Activated naive CD8-positive, alpha-beta T cell (primary cell): ENCODE results near the gene TM4SF18.
A peak's percentile ranks its signal among the peaks of the same experiment; 100 is the strongest.

Experiments
- H3K27ac Mint-ChIP-seq: one replicate; pipeline ENCODE4 v1.8.0; 2021; ENCODE audit warnings: mixed read lengths
- H3K27me3 Mint-ChIP-seq: one replicate; pipeline ENCODE4 v1.8.0; 2021; ENCODE audit warnings: mixed read lengths
- H3K36me3 Mint-ChIP-seq: one replicate; pipeline ENCODE4 v1.8.0; 2021; ENCODE audit warnings: mixed read lengths
- H3K4me1 Mint-ChIP-seq: one replicate; pipeline ENCODE4 v1.8.0; 2021; ENCODE audit warnings: low read depth, mixed read lengths
- H3K4me3 Mint-ChIP-seq: one replicate; pipeline ENCODE4 v1.8.0; 2021; ENCODE audit warnings: mild to moderate bottlenecking, mixed read lengths
- H3K9me3 Mint-ChIP-seq: one replicate; pipeline ENCODE4 v1.8.0; 2021; ENCODE audit warnings: low read depth, mixed read lengths

TM4SF18 gene

DNA sequence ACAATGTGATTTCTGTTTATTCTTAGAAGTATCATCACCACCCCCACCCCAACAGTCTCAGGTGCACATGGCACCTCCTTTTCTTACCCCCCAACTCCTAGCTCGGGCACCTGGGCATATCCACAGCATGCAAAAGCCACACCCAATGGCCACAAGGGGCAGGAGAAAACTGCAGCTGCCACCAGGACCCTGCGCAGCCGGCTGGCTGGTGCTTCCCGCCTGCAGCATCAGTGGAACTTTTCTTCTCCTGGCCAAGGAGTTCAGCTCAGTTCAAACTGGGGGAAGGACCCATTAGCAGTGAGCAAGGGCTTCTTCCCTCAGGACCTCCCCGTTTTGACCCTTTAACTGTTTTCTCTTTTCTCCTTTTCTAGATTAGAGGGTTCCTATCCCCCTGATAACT, 44.8 kb downstream of the TM4SF18 start:
- H3K4me3 Mint-ChIP-seq = no peak overlapping the region
- no peaks in the 10 kb centered on the region for H3K36me3 Mint-ChIP-seq
- no peaks in the 10 kb centered on the region for H3K4me1 Mint-ChIP-seq
- H3K27me3 Mint-ChIP-seq = no peaks in the 10 kb centered on the region
- no peak overlapping the region for H3K27ac Mint-ChIP-seq
- no peaks in the 10 kb centered on the region for H3K9me3 Mint-ChIP-seq

DNA sequence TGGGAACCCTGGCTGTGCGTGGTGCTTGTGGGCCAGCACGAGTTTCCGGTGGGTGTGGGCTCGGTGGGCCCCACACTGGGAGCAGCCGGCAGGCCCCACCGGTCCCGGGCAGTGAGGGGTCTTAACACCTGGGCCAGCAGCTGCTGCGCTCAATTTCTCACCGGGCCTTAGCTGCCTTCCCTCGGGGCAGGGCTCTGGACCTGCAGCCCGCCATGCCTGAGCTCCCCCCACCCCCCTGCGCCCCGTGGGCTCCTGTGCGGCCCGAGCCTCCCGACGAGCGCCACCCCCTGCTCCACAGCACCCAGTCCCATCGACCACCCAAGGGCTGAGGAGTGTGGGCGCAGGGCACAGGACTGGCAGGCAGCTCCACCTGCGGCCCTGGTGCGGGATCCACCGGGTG, 49.4 kb downstream of the TM4SF18 start:
- H3K4me1 Mint-ChIP-seq = no peaks in the 10 kb centered on the region
- no peaks in the 10 kb centered on the region for H3K9me3 Mint-ChIP-seq
- no peak overlapping the region for H3K27ac Mint-ChIP-seq
- no peaks in the 10 kb centered on the region for H3K36me3 Mint-ChIP-seq
- H3K4me3 Mint-ChIP-seq = no peak overlapping the region
- H3K27me3 Mint-ChIP-seq = no peaks in the 10 kb centered on the region

DNA sequence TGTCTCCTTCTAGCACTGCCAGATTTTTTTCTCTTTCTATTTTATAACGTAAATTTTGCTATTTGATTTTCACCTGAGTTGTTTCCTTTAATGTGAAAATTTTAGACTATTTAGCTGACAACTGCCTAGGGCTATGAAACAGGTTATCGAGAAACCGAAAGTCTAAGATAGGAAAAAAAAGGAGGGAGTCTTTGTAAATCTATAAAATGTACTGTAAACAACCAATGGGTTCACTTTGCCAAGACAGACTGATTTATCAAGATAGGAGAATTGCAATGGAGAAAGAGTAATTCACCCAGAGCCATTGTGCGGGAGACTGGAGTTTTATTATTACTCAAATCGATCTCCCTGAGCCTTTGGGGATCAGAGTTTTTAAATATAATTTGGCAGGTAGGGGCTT, 50.0 kb downstream of the TM4SF18 start:
- Mint-ChIP-seq H3K36me3 (no peaks in the 10 kb centered on the region), H3K4me1 (no peaks in the 10 kb centered on the region), H3K4me3 (no peak overlapping the region), H3K27ac (no peak overlapping the region), H3K27me3 (no peaks in the 10 kb centered on the region), H3K9me3 (no peaks in the 10 kb centered on the region)

DNA sequence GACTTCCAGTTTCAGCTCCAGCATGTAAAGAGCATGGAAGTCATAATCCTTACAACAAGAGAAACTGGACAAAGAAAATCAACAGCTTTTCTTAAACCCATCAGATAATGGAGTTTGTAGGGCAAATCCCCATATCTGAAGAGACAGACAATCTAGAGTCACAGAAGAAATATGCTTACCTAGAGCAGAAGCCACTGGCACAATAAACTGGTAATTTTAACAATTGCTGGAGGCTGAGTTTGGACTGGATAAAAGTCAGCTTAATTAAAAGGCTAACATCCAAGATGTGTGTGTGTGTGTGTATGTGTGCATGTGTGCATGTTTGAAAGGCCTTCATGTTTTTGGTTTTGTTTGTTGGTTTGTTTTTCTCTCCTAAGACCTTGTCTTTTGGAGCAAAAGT, 50.6 kb downstream of the TM4SF18 start:
- H3K9me3 Mint-ChIP-seq = no peaks in the 10 kb centered on the region
- H3K27me3 Mint-ChIP-seq = no peaks in the 10 kb centered on the region
- H3K36me3 Mint-ChIP-seq = no peaks in the 10 kb centered on the region
- H3K27ac Mint-ChIP-seq = no peak overlapping the region
- no peak overlapping the region for H3K4me3 Mint-ChIP-seq
- peaks cover under 1% of the 10 kb centered on the region for H3K4me1 Mint-ChIP-seq

DNA sequence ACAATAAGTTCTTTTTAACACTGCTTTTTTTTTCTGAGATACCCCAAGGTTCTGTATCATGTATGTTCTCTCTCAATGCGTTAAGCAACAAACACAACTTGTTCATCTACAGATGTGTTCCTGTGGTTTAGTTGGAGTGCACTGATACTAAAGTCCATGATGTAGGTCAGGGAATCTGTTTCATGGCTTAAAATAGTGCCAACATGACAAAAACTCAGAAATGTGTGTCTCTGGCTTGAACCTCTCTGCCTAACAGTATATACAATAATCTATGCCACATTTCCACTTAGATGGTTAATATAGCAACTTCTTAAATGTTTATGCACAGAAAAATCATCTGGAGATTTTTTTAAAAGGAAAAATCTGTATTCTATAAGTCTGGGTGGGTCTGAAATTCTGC, 51.1 kb downstream of the TM4SF18 start:
- peaks cover 6% of the 10 kb centered on the region for H3K4me1 Mint-ChIP-seq
- H3K27ac Mint-ChIP-seq = no peak overlapping the region
- no peaks in the 10 kb centered on the region for H3K9me3 Mint-ChIP-seq
- no peak overlapping the region for H3K4me3 Mint-ChIP-seq
- H3K27me3 Mint-ChIP-seq = no peaks in the 10 kb centered on the region
- no peaks in the 10 kb centered on the region for H3K36me3 Mint-ChIP-seq

DNA sequence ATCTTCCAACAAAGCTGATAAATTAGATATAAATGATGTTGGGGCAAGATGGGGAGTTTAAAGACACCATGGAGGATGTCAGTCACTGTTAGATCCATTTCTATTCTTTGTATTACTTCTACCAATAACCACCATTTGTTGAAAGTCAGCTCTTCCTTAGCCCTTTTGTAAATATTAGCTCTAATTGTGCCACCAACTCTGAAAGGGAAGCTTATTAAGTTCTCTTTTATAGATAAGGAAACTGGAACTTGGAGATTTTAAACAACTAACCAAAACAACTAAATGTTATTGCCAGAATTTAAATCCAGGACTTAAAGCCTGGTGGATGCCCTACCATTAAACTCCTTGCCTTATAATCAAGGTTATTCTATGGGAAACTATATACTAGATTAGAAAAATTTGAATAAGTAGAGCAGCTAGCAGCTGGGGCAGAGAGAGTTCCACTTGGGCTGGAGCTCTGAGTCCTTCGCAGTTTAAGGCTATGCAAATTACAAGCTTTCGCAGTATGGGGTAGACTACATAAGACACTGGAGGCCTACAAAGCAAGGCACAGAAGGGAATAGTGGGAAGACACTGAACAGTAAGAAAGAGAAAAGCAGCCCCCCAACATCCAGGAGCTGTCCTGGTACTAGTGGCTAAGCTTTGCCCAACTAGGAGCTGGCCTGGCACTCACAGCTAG, 52.6 kb downstream of the TM4SF18 start:
- Mint-ChIP-seq H3K4me3 (no peak overlapping the region), H3K36me3 (no peaks in the 10 kb centered on the region), H3K27me3 (no peaks in the 10 kb centered on the region), H3K9me3 (no peaks in the 10 kb centered on the region), H3K4me1 (peaks cover 13% of the 10 kb centered on the region), H3K27ac (no peak overlapping the region)

DNA sequence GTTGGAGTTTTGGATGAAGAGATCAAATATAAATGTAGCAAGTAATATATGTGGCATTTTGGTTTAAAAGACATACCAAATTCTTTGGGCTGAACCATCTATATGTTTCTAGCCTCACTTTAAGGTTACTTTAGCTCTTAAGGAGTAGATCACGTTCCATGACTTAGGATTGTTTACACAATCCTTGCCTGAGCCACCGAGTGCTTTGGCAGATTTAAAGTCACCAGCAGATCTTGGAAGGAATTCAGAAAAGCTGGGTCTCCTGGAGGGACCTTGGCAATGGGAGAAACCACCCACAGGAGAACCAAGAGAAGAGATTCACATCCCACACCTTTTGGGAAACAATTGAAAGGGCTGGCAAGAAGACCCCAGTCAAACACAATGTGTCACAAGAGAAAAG, 54.5 kb downstream of the TM4SF18 start:
- H3K27me3 Mint-ChIP-seq = no peaks in the 10 kb centered on the region
- no peaks in the 10 kb centered on the region for H3K36me3 Mint-ChIP-seq
- H3K4me1 Mint-ChIP-seq = peaks cover 13% of the 10 kb centered on the region
- H3K27ac Mint-ChIP-seq = no peak overlapping the region
- H3K4me3 Mint-ChIP-seq = no peak overlapping the region
- no peaks in the 10 kb centered on the region for H3K9me3 Mint-ChIP-seq

DNA sequence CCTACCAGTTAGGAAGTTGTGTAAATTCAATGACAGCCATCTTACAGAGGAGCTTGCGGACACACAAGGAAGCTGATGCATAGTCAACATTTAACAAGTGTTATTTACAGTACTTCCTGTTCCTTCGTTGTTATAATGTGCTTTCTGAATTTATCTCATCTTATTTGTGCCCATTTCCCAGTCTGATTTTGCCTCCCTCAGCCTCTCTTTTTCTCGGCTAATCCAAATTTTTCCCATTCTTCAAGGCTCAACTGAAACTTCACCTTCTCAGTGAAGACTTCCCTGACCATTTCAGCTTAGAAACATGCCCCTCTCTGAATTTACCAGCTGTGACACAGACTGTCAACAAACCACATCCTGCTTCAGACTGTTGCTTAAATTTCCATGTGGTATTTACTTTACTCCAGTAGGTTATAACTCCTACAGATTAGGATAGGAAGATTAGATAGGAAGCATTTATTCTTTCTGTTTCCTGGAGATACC, 56.1 kb downstream of the TM4SF18 start:
- Mint-ChIP-seq H3K4me3 (peak overlapping the region; percentile 74), H3K36me3 (no peaks in the 10 kb centered on the region)

DNA sequence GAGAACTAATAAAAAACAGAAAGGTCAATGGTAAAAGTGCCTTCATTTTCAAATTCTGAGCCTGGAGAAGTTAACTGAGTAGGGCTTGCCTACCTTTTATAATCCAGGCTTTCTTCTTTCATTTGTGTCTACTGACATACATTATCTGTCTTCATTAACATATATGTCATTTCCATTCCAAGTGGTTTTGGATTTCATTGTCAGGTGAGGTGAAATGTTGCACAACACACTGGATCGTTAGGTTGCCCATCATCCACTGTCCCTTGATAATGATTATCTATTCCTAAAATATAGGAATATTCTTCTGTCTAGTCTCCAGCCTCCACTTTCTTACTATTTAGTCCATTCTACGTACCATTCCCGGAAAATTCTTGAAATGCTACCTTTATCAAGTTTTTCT, 56.8 kb downstream of the TM4SF18 start:
- no peak overlapping the region for H3K4me3 Mint-ChIP-seq
- no peaks in the 10 kb centered on the region for H3K9me3 Mint-ChIP-seq
- no peaks in the 10 kb centered on the region for H3K27me3 Mint-ChIP-seq
- no peaks in the 10 kb centered on the region for H3K36me3 Mint-ChIP-seq
- H3K27ac Mint-ChIP-seq = no peak overlapping the region
- peaks cover 13% of the 10 kb centered on the region for H3K4me1 Mint-ChIP-seq

More for the DNA sequence above, 56.1 kb downstream of the TM4SF18 start:
- Mint-ChIP-seq H3K27me3 (no peaks in the 10 kb centered on the region), H3K9me3 (no peaks in the 10 kb centered on the region), H3K27ac (peak overlapping the region; percentile 50), H3K4me1 (peaks cover 13% of the 10 kb centered on the region)

DNA sequence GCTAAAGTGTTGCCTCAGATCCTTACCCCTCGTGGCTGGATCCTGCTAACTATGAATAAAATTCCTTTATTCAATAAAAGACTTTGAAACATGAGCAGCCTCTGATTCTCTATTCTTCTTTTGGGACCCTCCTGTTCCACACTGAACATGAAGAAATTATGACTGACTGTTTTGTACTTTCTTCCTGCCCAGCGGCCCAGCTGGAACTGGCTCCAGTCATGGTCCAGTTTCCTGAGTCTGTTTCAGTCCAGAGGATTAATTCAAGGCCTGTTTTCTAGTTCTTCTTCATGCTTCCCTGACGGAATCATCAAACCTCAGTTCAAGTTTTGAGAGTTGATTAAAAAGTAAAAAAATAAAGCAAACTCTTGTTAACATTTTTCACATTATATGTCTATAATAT, 59.2 kb downstream of the TM4SF18 start:
- H3K4me1 Mint-ChIP-seq = peaks cover 13% of the 10 kb centered on the region
- H3K4me3 Mint-ChIP-seq = no peak overlapping the region
- no peaks in the 10 kb centered on the region for H3K27me3 Mint-ChIP-seq
- H3K27ac Mint-ChIP-seq = no peak overlapping the region
- H3K9me3 Mint-ChIP-seq = no peaks in the 10 kb centered on the region
- no peaks in the 10 kb centered on the region for H3K36me3 Mint-ChIP-seq

DNA sequence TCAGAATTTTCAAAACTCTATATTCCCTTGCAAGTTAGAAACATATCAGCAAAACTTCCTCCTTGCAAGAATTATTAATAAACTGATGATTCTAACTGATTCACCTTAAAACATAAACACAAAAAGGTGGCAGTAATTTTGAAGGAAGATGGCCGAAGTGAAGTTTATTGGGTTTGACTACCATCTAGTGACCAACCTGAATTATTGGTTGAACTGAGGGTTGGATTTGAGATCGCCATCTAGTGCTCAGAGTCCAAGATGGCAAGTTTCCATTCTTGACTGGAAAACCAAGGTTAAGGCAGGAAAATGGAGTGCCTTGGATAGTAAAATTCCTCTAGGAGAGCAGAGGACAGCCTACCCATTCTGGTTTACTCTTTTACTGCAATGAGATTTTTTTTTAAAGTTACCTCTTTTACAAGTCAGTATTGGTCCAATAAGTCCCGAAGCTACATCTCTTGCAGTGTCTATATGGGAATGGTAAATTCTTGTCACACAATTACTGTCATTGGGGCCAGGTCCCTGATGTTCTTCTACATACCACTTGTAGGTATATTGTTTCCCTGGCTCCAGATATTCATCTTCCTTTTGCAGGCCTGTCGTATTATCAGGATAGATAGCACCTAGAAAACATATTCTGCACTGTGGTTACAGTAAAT, 60.2 kb downstream of the TM4SF18 start:
- Mint-ChIP-seq H3K27ac (no peak overlapping the region), H3K9me3 (no peaks in the 10 kb centered on the region), H3K4me1 (peaks cover 13% of the 10 kb centered on the region), H3K4me3 (no peak overlapping the region), H3K27me3 (no peaks in the 10 kb centered on the region), H3K36me3 (no peaks in the 10 kb centered on the region)

DNA sequence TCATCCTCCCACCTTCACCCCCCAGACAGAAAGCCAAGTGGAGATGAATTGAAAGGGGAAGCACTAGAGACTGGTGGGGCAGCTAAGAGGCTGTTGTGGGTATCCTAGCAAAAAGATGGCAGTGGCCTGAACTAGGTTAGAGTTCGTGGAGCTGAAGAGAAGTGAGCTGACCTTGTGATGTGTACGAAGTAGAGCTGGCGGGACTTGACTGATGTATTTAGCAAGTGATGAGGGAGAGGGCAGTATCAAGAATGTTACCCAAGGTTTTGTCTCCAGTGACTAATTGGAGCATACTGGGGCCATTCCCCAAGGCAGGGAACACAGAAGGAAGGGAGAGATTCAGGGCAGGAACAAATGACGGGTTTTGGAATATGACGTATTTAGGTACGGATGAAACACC, 61.8 kb downstream of the TM4SF18 start:
- no peak overlapping the region for H3K27ac Mint-ChIP-seq
- H3K4me1 Mint-ChIP-seq = peaks cover under 1% of the 10 kb centered on the region
- no peaks in the 10 kb centered on the region for H3K36me3 Mint-ChIP-seq
- H3K4me3 Mint-ChIP-seq = no peak overlapping the region
- H3K9me3 Mint-ChIP-seq = no peaks in the 10 kb centered on the region
- H3K27me3 Mint-ChIP-seq = no peaks in the 10 kb centered on the region

DNA sequence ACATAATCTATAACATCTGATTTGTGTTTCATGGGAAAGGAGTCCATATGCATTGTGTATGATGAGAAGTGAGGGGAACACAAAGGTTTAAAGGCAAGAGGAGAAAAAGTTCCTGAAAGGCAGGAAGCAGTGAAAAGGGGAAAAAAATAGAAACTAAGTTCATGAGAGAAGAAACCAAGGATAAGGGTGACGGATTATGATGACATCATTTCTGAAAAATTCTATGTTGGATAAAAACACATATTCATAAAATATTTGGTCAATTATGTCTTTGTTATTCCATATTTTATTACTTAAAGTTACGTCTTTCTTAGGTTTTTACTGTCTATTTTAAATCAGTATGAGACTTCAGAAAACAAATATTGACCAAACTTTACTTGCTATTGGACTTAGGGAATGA, 63.3 kb downstream of the TM4SF18 start:
- Mint-ChIP-seq H3K36me3 (no peaks in the 10 kb centered on the region), H3K4me3 (no peak overlapping the region), H3K27me3 (no peaks in the 10 kb centered on the region), H3K9me3 (no peaks in the 10 kb centered on the region), H3K4me1 (no peaks in the 10 kb centered on the region), H3K27ac (no peak overlapping the region)

DNA sequence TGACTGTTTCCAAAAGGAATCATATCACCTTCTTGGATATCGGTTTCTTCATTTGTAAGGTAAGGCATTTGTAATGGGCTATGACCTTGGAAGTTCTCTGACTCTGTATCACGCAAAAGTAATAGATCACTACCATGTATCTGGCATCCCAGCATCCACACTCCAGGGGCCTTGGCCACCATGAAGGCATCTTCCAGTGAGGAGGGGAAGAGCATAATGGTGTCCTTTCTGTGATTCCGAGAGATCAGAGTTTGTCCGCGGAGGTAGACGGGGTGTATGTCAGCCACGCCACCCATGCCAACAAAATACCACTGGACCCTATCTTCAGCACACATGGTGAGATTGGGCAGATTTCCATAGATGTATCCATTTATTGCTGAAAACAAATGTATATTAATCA, 63.7 kb downstream of the TM4SF18 start:
- Mint-ChIP-seq H3K36me3 (no peaks in the 10 kb centered on the region), H3K27me3 (no peaks in the 10 kb centered on the region), H3K27ac (no peak overlapping the region), H3K4me1 (no peaks in the 10 kb centered on the region), H3K9me3 (no peaks in the 10 kb centered on the region), H3K4me3 (no peak overlapping the region)
